GM19025 (cell line): Measurements from ENCODE around the gene KHDRBS2.

Experiments used
- ATAC-seq: cut with Tn5 transposase; IDR thresholded peaks from one replicate; pipeline ENCODE4 v1.9.1; 2021; ENCODE audit warnings: mild to moderate bottlenecking, low read depth, moderate library complexity; ENCODE audit not compliant: unreplicated experiment

Gene KHDRBS2

DNA sequence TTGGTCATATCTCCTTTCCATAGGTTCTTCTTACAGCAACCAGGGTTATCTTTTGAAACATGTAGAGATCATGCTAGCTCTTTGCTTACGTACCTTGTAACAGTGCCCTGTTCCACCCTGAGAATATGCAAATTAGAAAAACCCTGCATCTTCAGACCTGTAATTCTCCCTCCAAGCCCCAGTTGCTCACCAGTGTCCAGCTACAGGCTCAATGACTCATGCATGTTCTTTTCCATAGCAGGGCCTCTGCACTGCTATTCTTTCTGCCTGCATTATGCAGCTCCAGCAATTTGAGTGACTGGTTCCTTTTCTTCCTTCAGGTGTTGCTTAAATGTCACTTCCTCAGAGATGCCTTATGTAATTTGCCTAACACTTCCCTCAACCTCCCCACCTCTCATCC is 636.2 kb downstream of the KHDRBS2 start:
- no peak for ATAC-seq

DNA sequence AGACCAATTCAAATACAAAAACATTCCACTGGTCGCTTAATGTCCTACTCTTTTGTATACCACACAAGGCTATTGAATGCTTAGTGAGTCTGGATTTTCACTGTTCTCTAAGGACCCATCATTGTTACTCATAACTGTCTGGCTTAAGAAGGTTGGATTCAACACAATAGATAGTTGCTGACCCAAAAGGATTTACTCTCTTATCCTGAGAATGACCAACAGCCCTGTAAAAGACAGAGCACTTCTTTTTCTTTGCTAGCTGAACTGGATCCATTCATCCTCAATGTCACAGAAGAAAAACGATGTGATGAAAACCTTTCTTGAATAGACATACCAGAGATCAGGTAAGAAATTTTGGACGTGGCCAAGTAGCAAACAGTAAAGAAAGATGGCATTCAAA is 645.6 kb downstream of the KHDRBS2 start:
- ATAC-seq = no peak
